LNCaP clone FGC (cell line): Measurements from ENCODE around the gene NEIL3.

Experiments
- DNase-seq: peaks from one replicate; pipeline ENCODE4 v3.0.0-alpha.2; 2011; ENCODE audit warnings: low read depth
- H3K4me3 ChIP-seq: 2 replicates; pipeline ENCODE4 v1.5.1; 2011; ENCODE audit warnings: mild to moderate bottlenecking, low read depth, low read length, control low read depth
- TF ChIP-seq, protein P1 (sequence below): IDR thresholded peaks from 2 replicates; pipeline ENCODE4 v1.5.1; 2012; ENCODE audit warnings: mild to moderate bottlenecking; ENCODE audit not compliant: control insufficient read depth, insufficient read depth; ENCODE audit errors: extremely low read depth

NEIL3 gene

DNA sequence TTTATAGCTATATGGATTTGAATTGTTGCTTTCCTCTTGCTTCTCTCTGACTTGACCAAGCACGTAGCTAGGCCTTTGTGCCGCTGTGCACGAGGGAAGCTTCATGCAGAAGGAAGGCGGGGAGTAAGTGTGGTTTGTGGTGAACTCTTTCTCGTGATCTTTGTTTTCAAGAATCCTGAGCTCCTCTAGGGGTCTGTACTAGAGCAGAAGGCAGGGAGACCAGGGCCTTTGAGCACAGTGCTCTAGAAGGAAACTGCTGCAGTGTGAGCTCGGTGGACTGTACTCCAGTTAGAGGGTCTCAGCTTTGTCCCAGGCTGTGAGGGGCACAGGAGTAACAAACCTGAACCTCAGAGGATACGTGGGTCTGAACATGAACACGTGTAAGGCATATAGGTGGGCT, 83.6 kb downstream of the NEIL3 start:
- H3K4me3 ChIP-seq: no peak overlapping the region
- TF ChIP-seq, protein P1, sequence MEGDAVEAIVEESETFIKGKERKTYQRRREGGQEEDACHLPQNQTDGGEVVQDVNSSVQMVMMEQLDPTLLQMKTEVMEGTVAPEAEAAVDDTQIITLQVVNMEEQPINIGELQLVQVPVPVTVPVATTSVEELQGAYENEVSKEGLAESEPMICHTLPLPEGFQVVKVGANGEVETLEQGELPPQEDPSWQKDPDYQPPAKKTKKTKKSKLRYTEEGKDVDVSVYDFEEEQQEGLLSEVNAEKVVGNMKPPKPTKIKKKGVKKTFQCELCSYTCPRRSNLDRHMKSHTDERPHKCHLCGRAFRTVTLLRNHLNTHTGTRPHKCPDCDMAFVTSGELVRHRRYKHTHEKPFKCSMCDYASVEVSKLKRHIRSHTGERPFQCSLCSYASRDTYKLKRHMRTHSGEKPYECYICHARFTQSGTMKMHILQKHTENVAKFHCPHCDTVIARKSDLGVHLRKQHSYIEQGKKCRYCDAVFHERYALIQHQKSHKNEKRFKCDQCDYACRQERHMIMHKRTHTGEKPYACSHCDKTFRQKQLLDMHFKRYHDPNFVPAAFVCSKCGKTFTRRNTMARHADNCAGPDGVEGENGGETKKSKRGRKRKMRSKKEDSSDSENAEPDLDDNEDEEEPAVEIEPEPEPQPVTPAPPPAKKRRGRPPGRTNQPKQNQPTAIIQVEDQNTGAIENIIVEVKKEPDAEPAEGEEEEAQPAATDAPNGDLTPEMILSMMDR: no peak
- DNase-seq: no peak

DNA sequence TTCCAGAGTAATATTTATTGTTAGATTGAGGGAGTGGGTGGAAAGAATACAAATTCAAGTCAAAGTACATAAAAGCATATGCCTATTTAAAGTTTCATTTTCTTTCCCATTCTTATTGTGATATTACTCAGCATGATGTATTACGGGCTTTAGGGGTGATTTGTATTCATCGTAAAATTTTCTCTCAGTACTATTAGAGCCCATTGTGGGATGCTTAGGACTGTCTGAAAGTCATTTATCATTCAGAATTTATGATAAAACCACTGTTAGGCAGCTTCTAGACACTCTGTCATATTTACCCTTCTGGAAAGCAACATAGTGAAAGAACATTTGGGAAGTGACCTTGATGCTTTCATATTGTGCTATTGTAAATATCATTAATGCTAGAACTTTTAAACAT, 86.7 kb downstream of the NEIL3 start:
- TF ChIP-seq, protein P1: no peak
- no peak for DNase-seq
- H3K4me3 ChIP-seq: no peak overlapping the region

DNA sequence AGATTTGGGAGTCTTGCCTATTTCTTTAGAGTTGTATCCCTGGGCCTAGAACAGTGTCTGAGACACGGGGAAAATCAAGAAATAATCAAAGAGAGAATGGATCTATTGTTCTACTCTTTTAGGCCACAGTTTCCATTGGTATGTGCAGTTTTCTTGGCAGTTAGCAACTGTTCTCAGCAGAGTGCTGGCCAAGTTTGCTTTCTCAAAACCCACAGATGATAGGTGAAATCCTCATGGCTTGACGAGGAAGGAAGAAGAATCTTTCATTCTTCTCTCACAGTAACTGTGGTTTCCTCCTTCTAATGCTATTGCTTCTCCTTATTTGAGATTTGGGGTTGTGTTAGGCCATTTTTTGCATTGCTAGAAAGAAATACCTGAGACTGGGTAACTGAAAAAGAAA, 90.4 kb downstream of the NEIL3 start:
- TF ChIP-seq, protein P1: no peak
- no peak overlapping the region for H3K4me3 ChIP-seq
- no peak for DNase-seq

DNA sequence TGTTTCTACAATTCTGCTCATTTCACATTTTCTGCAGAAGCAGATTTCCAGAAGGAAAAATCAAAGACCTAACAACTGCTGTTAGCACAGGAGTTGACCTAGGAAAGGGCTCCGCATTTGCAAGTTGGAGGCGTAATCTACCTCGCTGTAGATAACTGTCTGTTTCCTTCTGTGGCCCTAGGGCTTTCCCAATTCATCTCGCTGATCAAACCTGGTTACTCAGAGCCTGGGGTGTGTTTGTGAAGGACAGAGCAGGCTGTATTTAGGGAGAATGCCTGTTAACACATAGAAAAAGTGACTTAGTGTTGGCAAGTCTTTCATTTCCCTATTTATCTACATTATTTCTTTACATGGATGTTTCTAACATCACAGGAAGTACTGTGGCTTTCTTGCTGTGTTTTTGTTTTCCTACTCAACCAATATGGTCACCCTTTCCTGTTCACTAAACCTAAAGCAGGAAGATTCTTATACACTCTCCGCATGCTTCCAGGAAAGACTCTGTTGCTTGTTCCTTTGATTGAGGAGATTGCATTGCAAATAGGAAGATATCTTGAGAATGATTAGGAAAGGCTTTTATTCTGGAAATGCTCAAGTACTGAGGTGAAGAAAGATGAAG, 92.1 kb downstream of the NEIL3 start:
- no peak overlapping the region for H3K4me3 ChIP-seq
- TF ChIP-seq, protein P1: no peak
- no peak for DNase-seq

DNA sequence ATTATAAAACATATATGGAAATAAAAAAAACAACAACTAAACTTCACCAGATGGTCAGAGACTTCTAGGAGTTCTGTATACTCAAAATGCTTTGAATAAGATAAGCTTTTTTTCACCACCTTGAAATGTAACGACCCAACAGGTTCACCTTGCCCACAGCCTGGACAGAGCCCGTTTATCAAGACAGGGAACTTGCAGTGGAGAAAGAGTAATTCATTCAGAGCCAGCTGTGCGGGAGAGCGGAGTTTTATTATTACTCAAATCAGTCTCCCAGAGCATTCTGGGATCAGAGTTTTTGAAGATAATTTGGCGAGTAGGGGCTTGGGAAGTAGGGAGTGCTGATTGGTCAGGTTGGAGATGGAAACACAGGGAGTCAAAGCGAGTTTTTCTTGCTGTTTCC, 94.1 kb downstream of the NEIL3 start:
- no peak overlapping the region for H3K4me3 ChIP-seq
- TF ChIP-seq, protein P1: no peak
- no peak for DNase-seq

DNA sequence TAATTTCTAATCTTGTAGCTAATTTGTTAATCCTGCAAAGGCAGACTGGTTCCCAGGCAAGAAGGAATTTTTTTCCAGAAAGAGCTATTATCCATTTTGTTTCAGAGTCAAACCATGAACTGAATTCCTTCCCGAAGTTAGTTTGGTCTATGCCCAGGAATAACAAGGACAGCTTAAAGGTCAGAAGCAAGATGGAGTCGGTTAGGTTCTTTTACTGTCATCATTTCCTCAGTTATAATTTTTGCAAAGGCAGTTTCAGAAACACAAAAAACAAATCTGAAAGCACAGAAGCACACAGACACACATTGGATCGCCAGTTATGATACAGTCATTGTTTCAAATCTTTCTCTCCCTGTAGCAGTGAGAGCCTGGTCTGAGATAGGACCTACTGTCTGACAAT, 94.7 kb downstream of the NEIL3 start:
- no peak overlapping the region for H3K4me3 ChIP-seq
- TF ChIP-seq, protein P1: no peak
- no peak for DNase-seq

DNA sequence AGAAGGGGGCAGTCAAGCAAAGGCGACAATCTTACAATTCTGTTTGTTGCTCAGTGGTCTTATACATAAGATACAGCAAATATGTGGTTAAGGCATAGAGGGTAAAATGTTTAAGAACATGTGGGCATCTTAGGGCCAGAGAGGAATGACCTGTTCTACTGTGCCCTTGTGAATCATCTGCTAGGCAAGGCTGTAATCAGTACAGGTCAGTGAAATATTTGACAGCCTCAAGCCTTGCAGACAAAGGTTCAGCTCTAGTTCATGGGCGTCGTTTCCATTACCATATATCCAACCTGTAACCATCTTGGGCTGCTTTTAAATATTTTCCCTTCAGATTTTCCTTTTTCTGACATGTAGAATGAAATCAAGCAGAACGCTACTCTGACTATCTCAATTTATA, 95.3 kb downstream of the NEIL3 start:
- TF ChIP-seq, protein P1: no peak
- no peak for DNase-seq

More for the DNA sequence above, 95.3 kb downstream of the NEIL3 start:
- H3K4me3 ChIP-seq: no peak overlapping the region
